H1 (cell line): ENCODE measurements around the gene PRSS50. TPM values are rescaled to one million over a fixed set of nuclear protein-coding genes. Genes with fewer than 3 reads are reported as not detected.

ENCODE experiments used
- CTCF ChIA-PET: fragments of 300-600 bp; sonication (Branson Sonifier 250); formaldehyde crosslinking; loops from one replicate; lab custom pipeline; 2021; ENCODE audit not compliant: partially characterized antibody; lab: Charles Lee
- POLR2A ChIA-PET: fragments of 300-600 bp; sonication (Branson Sonifier 250); formaldehyde crosslinking; loops from one replicate; lab custom pipeline; 2021; ENCODE audit warnings: inconsistent platforms; ENCODE audit not compliant: partially characterized antibody; lab: Charles Lee
- DNase-seq, 2 experiments: peaks; one replicate each; pipeline versions ENCODE4 v3.0.0 to v3.0.0-alpha.2; 2010 to 2022; ENCODE audit warnings: low spot score in 2 of 2, low read depth in 1 of 2, mixed read lengths in 1 of 2
- FAIRE-seq: peaks from 2 replicates; lab custom pipeline; 2011; peaks lifted over from hg19 to GRCh38; lab: Jason Lieb, UNC
- H2AFZ ChIP-seq: 2 replicates; pipeline ENCODE4 v1.8.1; 2012; ENCODE audit warnings: low read length, inconsistent platforms
- H2AK5ac ChIP-seq: 2 replicates; pipeline ENCODE4 v1.6.1; 2013; ENCODE audit warnings: low read depth, low read length
- H2BK120ac ChIP-seq: replicated peaks from 2 replicates; pipeline ENCODE3; 2013; ENCODE audit warnings: low read depth, low read length, inconsistent platforms
- H2BK12ac ChIP-seq: 2 replicates; pipeline ENCODE4 v1.6.1; 2013; ENCODE audit warnings: low read depth, low read length
- H2BK15ac ChIP-seq: 2 replicates; pipeline ENCODE4 v1.6.1; 2013; ENCODE audit warnings: low read length
- H2BK20ac ChIP-seq: 2 replicates; pipeline ENCODE4 v1.6.1; 2013; ENCODE audit warnings: low read length
- H2BK5ac ChIP-seq: 2 replicates; pipeline ENCODE4 v1.6.1; 2013; ENCODE audit warnings: low read depth, low read length
- H3K14ac ChIP-seq: 2 replicates; pipeline ENCODE4 v1.6.1; 2013; ENCODE audit warnings: inconsistent platforms; ENCODE audit not compliant: insufficient read length
- H3K18ac ChIP-seq: 2 replicates; pipeline ENCODE4 v1.6.1; 2013; ENCODE audit warnings: low read length; ENCODE audit errors: extremely low read depth
- H3K23ac ChIP-seq: 2 replicates; pipeline ENCODE4 v1.6.1; 2013; ENCODE audit warnings: inconsistent platforms; ENCODE audit not compliant: insufficient read length
- H3K23me2 ChIP-seq: 2 replicates; pipeline ENCODE4 v1.6.1; 2013; ENCODE audit warnings: low read depth, low read length
- H3K27ac ChIP-seq: 2 replicates; pipeline ENCODE4 v1.6.1; 2011; ENCODE audit warnings: low read depth, low read length, inconsistent platforms
- H3K27me3 ChIP-seq, 4 experiments: replicated peaks in 1 of 4; 1 replicate in 1 of 4; 2 replicates in 3 of 4; pipeline versions ENCODE4 v1.6.1 to v1.8.1; 2011 to 2013; ENCODE audit warnings: low read length in 3 of 4, mild to moderate bottlenecking in 3 of 4, inconsistent platforms in 2 of 4, mixed read lengths in 2 of 4, moderate library complexity in 1 of 4; ENCODE audit not compliant: control insufficient read depth in 3 of 4, insufficient read depth in 3 of 4; ENCODE audit errors: extremely low read depth in 1 of 4
- H3K36me3 ChIP-seq, 4 experiments: 2 replicates each; pipeline versions ENCODE4 v1.6.1 to v1.8.1; 2011 to 2013; ENCODE audit warnings: mild to moderate bottlenecking in 4 of 4, low read length in 3 of 4, moderate library complexity in 2 of 4, control low read depth in 1 of 4, inconsistent platforms in 1 of 4; ENCODE audit not compliant: insufficient read depth in 4 of 4, control insufficient read depth in 2 of 4
- H3K4ac ChIP-seq: replicated peaks from 2 replicates; pipeline ENCODE3; 2013; ENCODE audit warnings: low read length, low read depth, mixed read lengths, inconsistent platforms; ENCODE audit not compliant: insufficient read length
- H3K4me1 ChIP-seq, 4 experiments: replicated peaks in 1 of 4; 1 replicate in 1 of 4; 2 replicates in 3 of 4; pipeline versions ENCODE4 v1.6.1 to v1.8.1; 2011 to 2013; ENCODE audit warnings: low read length in 3 of 4, inconsistent platforms in 2 of 4, mixed read lengths in 1 of 4; ENCODE audit not compliant: insufficient read depth in 4 of 4, control insufficient read depth in 3 of 4
- H3K4me2 ChIP-seq, 2 experiments: 2 replicates each; pipeline versions ENCODE4 v1.6.1 to v1.8.1; 2011 to 2013; ENCODE audit warnings: low read depth in 2 of 2, low read length in 2 of 2, control low read depth in 1 of 2, inconsistent platforms in 1 of 2, mild to moderate bottlenecking in 1 of 2; ENCODE audit not compliant: insufficient read depth in 1 of 2
- H3K4me3 ChIP-seq, 4 experiments: fragments of 200-600, 300-600 bp in 1 of 4; sonication (generic), shearing (Covaris generic), sonication (Bioruptor Twin) in 1 of 4; 2 replicates each; pipeline versions ENCODE4 v1.5.1 to v1.8.1; 2011 to 2016; ENCODE audit warnings: low read length in 4 of 4, low read depth in 3 of 4, control low read depth in 2 of 4, inconsistent platforms in 2 of 4, mild to moderate bottlenecking in 2 of 4, mixed read lengths in 1 of 4, moderate library complexity in 1 of 4; ENCODE audit not compliant: insufficient read depth in 2 of 4; ENCODE audit errors: extremely low read depth in 1 of 4
- H3K56ac ChIP-seq: replicated peaks from 2 replicates; pipeline ENCODE3; 2013; ENCODE audit warnings: low read depth, mild to moderate bottlenecking, mixed read lengths, low read length, inconsistent platforms; ENCODE audit not compliant: insufficient read length
- H3K79me1 ChIP-seq: 2 replicates; pipeline ENCODE4 v1.6.1; 2013; ENCODE audit warnings: low read depth, low read length, control low read depth
- H3K79me2 ChIP-seq, 2 experiments: 2 replicates each; pipeline versions ENCODE4 v1.6.1 to v1.8.1; 2012 to 2013; ENCODE audit warnings: low read length in 2 of 2, mild to moderate bottlenecking in 2 of 2, inconsistent platforms in 1 of 2; ENCODE audit not compliant: insufficient read depth in 2 of 2, control insufficient read depth in 1 of 2
- H3K9ac ChIP-seq, 4 experiments: replicated peaks in 1 of 4; 1 replicate in 1 of 4; 2 replicates in 3 of 4; pipeline versions ENCODE4 v1.6.1 to v1.8.1; 2011 to 2013; ENCODE audit warnings: low read depth in 3 of 4, low read length in 3 of 4, control low read depth in 2 of 4, mild to moderate bottlenecking in 2 of 4, moderate library complexity in 2 of 4, inconsistent platforms in 1 of 4; ENCODE audit errors: extremely low read depth in 1 of 4
- H3K9me3 ChIP-seq, 2 experiments: 2 replicates each; pipeline versions ENCODE4 v1.6.1 to v1.8.1; 2012 to 2013; ENCODE audit warnings: mild to moderate bottlenecking in 2 of 2, moderate library complexity in 2 of 2, control low read depth in 1 of 2, inconsistent platforms in 1 of 2, low read depth in 1 of 2, low read length in 1 of 2, mixed read lengths in 1 of 2; ENCODE audit not compliant: insufficient read depth in 2 of 2
- H4K20me1 ChIP-seq, 2 experiments: replicated peaks in 1 of 2; 2 replicates each; pipeline versions ENCODE3 to v1.8.1; 2011 to 2013; ENCODE audit warnings: inconsistent platforms in 2 of 2, low read length in 2 of 2, mild to moderate bottlenecking in 1 of 2; ENCODE audit not compliant: insufficient read depth in 2 of 2, control insufficient read depth in 1 of 2
- H4K5ac ChIP-seq: 2 replicates; pipeline ENCODE4 v1.6.1; 2013; ENCODE audit warnings: low read length, low read depth, mixed read lengths, inconsistent platforms; ENCODE audit not compliant: insufficient read length
- H4K8ac ChIP-seq: 2 replicates; pipeline ENCODE4 v1.8.0; 2013; ENCODE audit warnings: mild to moderate bottlenecking, moderate library complexity, low read length, inconsistent platforms; ENCODE audit not compliant: insufficient read depth; ENCODE audit errors: extremely low read depth
- H4K91ac ChIP-seq: replicated peaks from 2 replicates; pipeline ENCODE3; 2013; ENCODE audit warnings: low read length, mixed read lengths, inconsistent platforms; ENCODE audit not compliant: insufficient read length
- BACH1 ChIP-seq: IDR thresholded peaks from 2 replicates; pipeline ENCODE4 v1.6.1; 2012; ENCODE audit warnings: low read length, improper control_type of control experiment
- HDAC6 ChIP-seq: IDR thresholded peaks from one replicate; pipeline ENCODE4 v1.7.1; 2012; ENCODE audit warnings: low read depth, mild to moderate bottlenecking, inconsistent platforms, low read length, moderate library complexity
- WGBS, 2 experiments: shearing (Covaris generic) in 1 of 2; methylation state at CpG; one replicate each; pipeline versions ENCODE4 v1.1.6 to v1.1.7; 2013 to 2015; ENCODE audit warnings: low lambda C conversion rate in 2 of 2, mixed read lengths in 2 of 2, inconsistent platforms in 1 of 2, low coverage in 1 of 2, missing lambda C conversion rate in 1 of 2; ENCODE audit not compliant: insufficient replicate concordance in 2 of 2, insufficient coverage in 1 of 2, insufficient read length in 1 of 2; ENCODE audit errors: extremely low coverage in 1 of 2, missing lambda C conversion rate in 1 of 2; 5-methylcytosine and 5-hydroxymethylcytosine counted together
- polyA plus RNA-seq, 7 experiments: library from polyadenylated mRNA; depleted of rRNA in 3 of 7; stranded (reverse) in 5 of 7; unstranded in 2 of 7; fragments of >200 nt in 5 of 7; fragments of 200-250 nt in 2 of 7; gene quantifications; 1 replicate in 5 of 7; 2 replicates in 1 of 7; 4 replicates in 1 of 7; pipeline versions ENCODE4 v1.2.1 to v1.2.3, GENCODE V29; 2011 to 2013; ENCODE audit warnings: missing spikeins in 2 of 7, mixed read lengths in 2 of 7
- total RNA-seq: library from RNA; stranded (reverse); fragmentation: NEBNext Ultra II Directional; extraction: Animal tissue kit (Norgen Biotek cat#: 25700); gene quantifications from 2 replicates; pipeline ENCODE4 v1.2.1, GENCODE V29; 2021

PRSS50 gene
- total and polyA plus RNA-seq, 2 of the 8 experiments (the other 6 are each of a cell fraction or from before 2014, with no cell fraction given), result 0.47 to 0.71 TPM

- 94% methylated on average over 4 of the region's 4 CpGs; no CpG with 5 or more reads in 1 of the 2 experiments for WGBS, 2 experiments
- POLR2A ChIA-PET, result no interaction called here
- CTCF ChIA-PET, result interaction anchor here (0.9 to 1.1 kb wide), 2 partner anchors 13 to 61 kb away, joined by 3 to 4 read pairs; no protein-coding TSS in a partner anchor
Measured at GRCh38 chr3:46724424-46724823, 6.8 kb upstream of the PRSS50 start.

More at GRCh38 chr3:46724424-46724823, 6.8 kb upstream of the PRSS50 start:
- Histone ChIP-seq H3K27ac (no peak overlapping the region), H3K79me2 (no peaks in the 10 kb centered on the region), H4K8ac (no peak overlapping the region), H2AK5ac (no peak overlapping the region), H4K20me1 (no peaks in the 10 kb centered on the region), H3K23me2 (no peaks in the 10 kb centered on the region), H4K91ac (no peak overlapping the region), H3K9me3 (no peaks in the 10 kb centered on the region), H2BK120ac (no peak overlapping the region), H3K56ac (no peak overlapping the region), H3K4ac (no peak overlapping the region), H3K23ac (no peak overlapping the region), H2AFZ (no peak overlapping the region), H2BK15ac (no peak overlapping the region), H3K27me3 (no peaks in the 10 kb centered on the region), H3K18ac (no peak overlapping the region), H3K4me2 (no peak overlapping the region), H3K9ac (no peak overlapping the region), H2BK20ac (no peak overlapping the region), H2BK12ac (no peak overlapping the region), H3K36me3 (no peaks in the 10 kb centered on the region), H3K4me3 (no peak overlapping the region), H3K14ac (no peak overlapping the region), H3K4me1 (peaks cover 0 to 5% (median 0%) of the 10 kb centered on the region in 4 experiments; a peak in 2 of 7 replicates), H2BK5ac (no peak overlapping the region), H3K79me1 (no peaks in the 10 kb centered on the region), H4K5ac (no peak overlapping the region)
- FAIRE-seq (no peak), DNase-seq (no peak)
- no peak for TF ChIP-seq HDAC6
- TF ChIP-seq BACH1, result no peak
